Measurements from ENCODE around the gene RSPRY1. TPM values are rescaled to one million over a fixed set of nuclear protein-coding genes. Genes with fewer than 3 reads are reported as not detected.

Gene RSPRY1
- polyA plus RNA-seq, 2 of the 4 experiments (the other 2 are of a cell fraction) = 32.2 to 50.0 TPM

DNA sequence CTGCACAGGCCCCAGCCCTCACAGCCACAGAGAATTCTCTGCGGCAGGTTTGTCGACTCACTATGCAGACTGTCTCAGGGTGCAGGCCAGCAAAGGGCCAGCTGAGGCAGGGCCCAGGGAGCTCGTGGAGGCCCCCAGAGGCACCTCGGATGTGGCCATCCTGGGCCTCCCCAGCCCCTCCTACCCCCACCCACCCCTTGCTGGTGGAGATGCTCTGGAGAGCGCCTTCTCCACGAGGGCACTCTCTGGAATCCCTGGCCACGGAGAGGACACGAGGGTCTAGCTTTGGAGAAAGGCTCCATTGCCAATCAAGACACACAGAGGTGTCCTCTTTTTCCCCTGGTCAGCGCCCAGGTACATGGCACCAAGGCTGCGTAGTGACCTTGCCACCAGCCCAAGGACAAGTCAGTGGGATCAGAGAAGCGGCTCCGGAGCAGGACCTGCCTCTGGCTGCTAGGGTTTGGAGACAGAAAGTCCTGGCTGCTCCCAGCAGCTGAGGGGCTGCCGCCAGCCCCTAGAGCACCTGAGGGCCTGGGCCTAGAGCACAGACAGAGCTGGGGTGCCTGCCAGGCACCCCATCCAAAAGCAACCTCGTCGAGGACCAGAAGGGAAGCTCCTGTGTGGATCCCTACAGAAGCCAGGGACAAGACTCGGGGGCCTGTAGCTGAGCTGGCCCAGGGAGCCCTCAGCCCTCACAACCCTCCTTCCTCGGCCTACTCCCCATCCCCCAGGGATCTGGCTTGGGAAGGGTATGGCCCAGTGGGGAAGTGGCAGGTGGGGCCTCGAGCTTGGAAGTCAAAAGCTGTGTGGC lies 77.6 kb downstream of the RSPRY1 start:
- CTCF ChIA-PET = interaction anchor here (1.0 to 1.4 kb wide), 3 partner anchors 8 to 17 kb away, joined by 3 to 4 read pairs (median 3); no protein-coding TSS in a partner anchor
- FAIRE-seq (no peak), ATAC-seq (no peak), DNase-seq (ENCODE audit: low read depth in 1 of 2, low spot score in 1 of 2) (no peak)
- POLR2A ChIA-PET = interaction anchor here (0.6 to 1.6 kb wide), 2 partner anchors 19 to 48 kb away, joined by 3 to 5 read pairs; partner anchors contain the start of gene ARL2BP
- Histone ChIP-seq H3K4me1 (peaks cover 9% of the 10 kb centered on the region; the same call in 2 of the 3 replicates), H3K9me3 (no peaks in the 10 kb centered on the region), H3K4me3 (no peak overlapping the region), H3K27ac (no peak overlapping the region), H3K4me2 (no peak overlapping the region)
- TF ChIP-seq POLR2AphosphoS2 (conservative IDR thresholded peaks at IDR 0.05; ENCODE audit: low read length) (no peak), BHLHE40 (IDR thresholded peaks at IDR 0.05; ENCODE audit: low read depth, low read length) (no peak), POLR2A (IDR thresholded peaks at IDR 0.05; ENCODE audit: low read length) (no peak), PBX3 (IDR thresholded peaks at IDR 0.05) (no peak), FOXS1 (CRISPR knock-in tag; IDR thresholded peaks at IDR 0.05) (no peak), HOXB13 (CRISPR knock-in tag; IDR thresholded peaks at IDR 0.05; ENCODE audit: low read depth) (no peak), TP53 (CRISPR knock-in tag; IDR thresholded peaks at IDR 0.05) (no peak), MYC (IDR thresholded peaks at IDR 0.05; ENCODE audit: borderline replicate concordance, low read length) (no peak), PHF8 (IDR thresholded peaks at IDR 0.05; ENCODE audit: borderline replicate concordance, low read depth) (no peak), EHF (CRISPR knock-in tag; IDR thresholded peaks at IDR 0.05) (no peak), TFCP2L1 (CRISPR knock-in tag; IDR thresholded peaks at IDR 0.05) (no peak), KDM5A (IDR thresholded peaks at IDR 0.05) (no peak)
- TF ChIP-seq, protein P1, sequence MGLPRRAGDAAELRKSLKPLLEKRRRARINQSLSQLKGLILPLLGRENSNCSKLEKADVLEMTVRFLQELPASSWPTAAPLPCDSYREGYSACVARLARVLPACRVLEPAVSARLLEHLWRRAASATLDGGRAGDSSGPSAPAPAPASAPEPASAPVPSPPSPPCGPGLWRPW (IDR thresholded peaks at IDR 0.05) = no peak
- WGBS (ENCODE audit: missing lambda C conversion rate) = 79% methylated on average over 12 of the region's 18 CpGs

DNA sequence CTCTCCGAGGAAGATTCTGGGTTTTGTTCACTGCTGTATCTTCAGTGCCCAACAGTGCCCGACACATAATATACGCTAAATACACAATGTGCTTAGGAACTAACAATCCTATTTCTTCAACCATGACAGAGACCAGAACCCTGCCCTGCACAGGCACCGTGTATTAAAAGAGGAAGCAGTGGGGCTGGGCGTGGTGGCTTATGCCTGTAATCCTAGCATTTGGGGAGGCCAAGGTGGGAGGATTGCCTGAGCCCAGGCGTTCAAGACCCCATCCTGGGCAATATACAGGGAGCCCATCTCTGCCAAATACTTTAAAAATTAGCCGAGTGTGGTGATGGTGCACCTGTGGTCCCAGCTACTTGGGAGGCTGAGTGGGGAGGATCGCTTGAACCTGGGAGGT lies 78.3 kb downstream of the RSPRY1 start:
- ATAC-seq = no peak
- TF ChIP-seq, protein P2, sequence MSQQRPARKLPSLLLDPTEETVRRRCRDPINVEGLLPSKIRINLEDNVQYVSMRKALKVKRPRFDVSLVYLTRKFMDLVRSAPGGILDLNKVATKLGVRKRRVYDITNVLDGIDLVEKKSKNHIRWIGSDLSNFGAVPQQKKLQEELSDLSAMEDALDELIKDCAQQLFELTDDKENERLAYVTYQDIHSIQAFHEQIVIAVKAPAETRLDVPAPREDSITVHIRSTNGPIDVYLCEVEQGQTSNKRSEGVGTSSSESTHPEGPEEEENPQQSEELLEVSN (IDR thresholded peaks at IDR 0.05; ENCODE audit: borderline replicate concordance, low read depth) = no peak
- Histone ChIP-seq H3K4me2 (no peak overlapping the region), H3K9me3 (no peaks in the 10 kb centered on the region), H3K4me1 (peaks cover 9% of the 10 kb centered on the region; the same call in 2 of the 3 replicates), H3K27ac (no peak overlapping the region), H3K4me3 (no peak overlapping the region)
- ChIA-PET POLR2A (interaction anchor here (1.6 kb wide), 1 partner anchor 19 kb away, joined by 5 read pairs; the partner anchor contains the start of gene ARL2BP), CTCF (interaction anchor here (1.0 kb wide), 1 partner anchor 9 kb away, joined by 4 read pairs; no protein-coding TSS in a partner anchor)
- WGBS (ENCODE audit: missing lambda C conversion rate) = 83% methylated on average over 8 of the region's 8 CpGs
- FAIRE-seq = no peak
- DNase-seq (ENCODE audit: low read depth in 1 of 2, low spot score in 1 of 2) = no peak

- H3K4me3 ChIP-seq = no peak overlapping the region
- TF ChIP-seq, protein P1 (IDR thresholded peaks at IDR 0.05) = no peak
- no peak for TF ChIP-seq RAD21 (conservative IDR thresholded peaks at IDR 0.05 in 1 of 2, IDR thresholded peaks at IDR 0.05 in 1 of 2)
- no peak for TF ChIP-seq EHF (CRISPR knock-in tag; IDR thresholded peaks at IDR 0.05)
- ATAC-seq (no peak), DNase-seq (ENCODE audit: low read depth in 1 of 2, low spot score in 1 of 2) (no peak), FAIRE-seq (no peak)
- ChIA-PET POLR2A (no interaction called here), CTCF (interaction anchor here (1.0 kb wide), 1 partner anchor 9 kb away, joined by 4 read pairs; no protein-coding TSS in a partner anchor)
- no peak overlapping the region for H3K27ac ChIP-seq
- H3K9me3 ChIP-seq = no peaks in the 10 kb centered on the region
- no peak overlapping the region for H3K4me2 ChIP-seq
- H3K4me1 ChIP-seq = peaks cover 8% of the 10 kb centered on the region; the same call in 2 of the 3 replicates
- whole genome bisulfite sequencing (ENCODE audit: missing lambda C conversion rate) = 94% methylated on average over 11 of the region's 11 CpGs
Observed at GRCh38 chr16:57264950-57265371, 78.8 kb downstream of the RSPRY1 start.
